Measurements from ENCODE around the gene ITCH. TPM values are rescaled to one million over a fixed set of nuclear protein-coding genes. Genes with fewer than 3 reads are reported as not detected.
"Not testable (repeated sequence)": the region's sequence is repeated elsewhere in the genome, so short reads cannot be mapped to it uniquely, and the experiment has no call there.

Gene ITCH
- total RNA-seq, 1 experiment from 2014 or later: 54.8 TPM

DNA sequence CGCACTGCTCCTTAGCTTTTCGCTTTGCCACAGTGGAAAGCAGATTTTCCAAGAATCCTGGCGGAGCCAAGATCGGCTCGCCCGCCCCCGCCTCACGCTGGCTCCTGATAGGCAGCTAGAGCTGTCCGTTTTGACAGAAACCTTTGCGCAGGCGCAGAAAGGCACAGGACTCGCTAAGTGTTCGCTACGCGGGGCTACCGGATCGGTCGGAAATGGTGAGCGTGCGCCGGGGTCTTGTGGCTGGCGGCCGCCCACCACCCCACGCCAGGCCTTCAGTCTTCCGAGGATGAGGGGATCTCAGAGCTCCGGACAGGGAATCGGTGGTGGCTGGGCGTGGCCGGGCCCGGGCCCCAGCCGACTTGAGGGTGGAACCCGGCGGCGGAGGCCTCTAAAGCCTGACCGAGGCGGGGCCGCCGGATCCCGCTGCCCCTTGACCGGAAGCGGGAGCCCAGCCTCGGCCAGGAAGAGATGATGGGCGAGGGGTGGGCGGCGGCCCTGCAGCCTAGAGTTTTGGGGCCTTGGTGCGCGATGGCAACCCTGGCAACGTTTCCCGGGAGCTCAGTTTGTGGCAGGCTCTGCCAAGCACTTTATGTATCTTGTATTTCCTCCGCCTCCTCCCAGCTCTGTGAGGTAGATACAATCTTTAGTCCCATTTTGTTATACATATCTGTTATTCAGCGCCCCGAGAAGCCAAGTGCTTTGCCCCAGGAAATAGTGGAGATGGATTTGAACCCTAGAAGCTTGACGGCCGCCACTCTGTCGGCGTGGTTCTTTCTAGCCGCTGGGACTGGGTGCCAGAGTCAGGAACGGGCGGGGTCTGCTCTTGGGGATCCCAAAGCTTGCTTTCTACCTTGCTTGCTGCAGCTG is 153.4 kb downstream of the ITCH start, which contains the start of gene DYNLRB1:
Gene DYNLRB1 (plus strand): TSS at position 176 of the 867 bp plus-strand sequence. CDS start 37 bp downstream, at position 213.
- DNase-seq: peak; percentile 98
- Histone ChIP-seq H3K4me3 (ENCODE audit: low read length) (peak within 1 kb of the TSS; percentile 88), H3K27me3 (ENCODE audit: low read length) (no peaks in the 10 kb centered on the region), H4K20me1 (ENCODE audit: insufficient read depth, low read depth, low read length) (no peaks in the 10 kb centered on the region), H3K4me1 (ENCODE audit: low read length) (peaks cover 35% of the 10 kb centered on the region), H3K9me2 (replicated peaks; ENCODE audit: insufficient read depth, low read length) (no peaks in the 10 kb centered on the region), H3K79me2 (ENCODE audit: low read length) (peaks cover 55% of the 10 kb centered on the region), H3K27ac (ENCODE audit: low read length) (peak within 1 kb of the TSS; percentile 66), H2AFZ (ENCODE audit: low read length) (peak within 1 kb of the TSS; percentile 91), H3K36me3 (ENCODE audit: insufficient read depth, low read length) (0 out of 2 replicates have a peak, but pooled peaks cover 3% of the 10 kb centered on the region), H3K9me3 (ENCODE audit: low read length) (no peaks in the 10 kb centered on the region), H3K4me2 (ENCODE audit: low read depth, low read length, poor library complexity, severe bottlenecking) (peak within 1 kb of the TSS; percentile 96), H3K9ac (ENCODE audit: low read length) (peak within 1 kb of the TSS; percentile 83)

DNA sequence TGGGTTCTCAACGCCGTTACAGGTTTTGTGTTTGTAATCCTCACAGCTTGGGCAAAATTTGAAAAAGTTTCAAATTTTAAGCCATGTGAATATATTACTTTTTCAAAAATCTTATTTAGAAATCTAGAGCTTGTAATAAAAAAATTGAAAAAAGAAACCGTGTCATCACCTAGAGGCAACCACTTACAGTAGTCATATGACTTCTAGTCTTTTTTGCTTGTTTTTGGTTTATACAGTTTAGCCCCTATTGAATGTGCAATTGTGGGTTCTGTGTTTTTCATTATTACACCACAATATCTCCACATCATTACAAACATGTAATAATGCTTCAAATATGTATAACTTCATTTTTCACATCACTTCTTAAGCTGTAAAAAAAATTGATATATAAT is 154.0 kb downstream of the ITCH start:
- Histone ChIP-seq H3K36me3 (ENCODE audit: insufficient read depth, low read length) (0 out of 2 replicates have a peak, but pooled peaks cover 3% of the 10 kb centered on the region), H3K9me2 (replicated peaks; ENCODE audit: insufficient read depth, low read length) (no peaks in the 10 kb centered on the region), H3K4me2 (ENCODE audit: low read depth, low read length, poor library complexity, severe bottlenecking) (peak overlapping the region; percentile 96), H3K4me1 (ENCODE audit: low read length) (peaks cover 35% of the 10 kb centered on the region), H3K9me3 (ENCODE audit: low read length) (no peaks in the 10 kb centered on the region), H3K27me3 (ENCODE audit: low read length) (no peaks in the 10 kb centered on the region), H3K4me3 (ENCODE audit: low read length) (peak overlapping the region; percentile 88), H2AFZ (ENCODE audit: low read length) (no peak overlapping the region), H4K20me1 (ENCODE audit: insufficient read depth, low read depth, low read length) (no peaks in the 10 kb centered on the region), H3K79me2 (ENCODE audit: low read length) (peaks cover 61% of the 10 kb centered on the region), H3K27ac (ENCODE audit: low read length) (peak overlapping the region; percentile 66), H3K9ac (ENCODE audit: low read length) (peak overlapping the region; percentile 83)
- no peak for DNase-seq

GRCh38 chr20:34518863-34519262 is 155.8 kb downstream of the ITCH start:
- H3K4me2 ChIP-seq (ENCODE audit: low read depth, low read length, poor library complexity, severe bottlenecking); H3K27ac ChIP-seq (ENCODE audit: low read length); H3K9me2 ChIP-seq (replicated peaks; ENCODE audit: insufficient read depth, low read length); H3K9me3 ChIP-seq (ENCODE audit: low read length); H4K20me1 ChIP-seq (ENCODE audit: insufficient read depth, low read depth, low read length); H3K9ac ChIP-seq (ENCODE audit: low read length); H3K36me3 ChIP-seq (ENCODE audit: insufficient read depth, low read length); H3K4me3 ChIP-seq (ENCODE audit: low read length); H3K27me3 ChIP-seq (ENCODE audit: low read length); H2AFZ ChIP-seq (ENCODE audit: low read length); DNase-seq: not testable (repeated sequence)
- Histone ChIP-seq H3K4me1 (ENCODE audit: low read length) (peaks cover 35% of the 10 kb centered on the region), H3K79me2 (ENCODE audit: low read length) (peaks cover 78% of the 10 kb centered on the region)

- not testable (repeated sequence) for H3K9me2 ChIP-seq (replicated peaks; ENCODE audit: insufficient read depth, low read length); H3K9ac ChIP-seq (ENCODE audit: low read length); H3K4me3 ChIP-seq (ENCODE audit: low read length); H4K20me1 ChIP-seq (ENCODE audit: insufficient read depth, low read depth, low read length); H3K27ac ChIP-seq (ENCODE audit: low read length); H3K9me3 ChIP-seq (ENCODE audit: low read length); H2AFZ ChIP-seq (ENCODE audit: low read length); H3K27me3 ChIP-seq (ENCODE audit: low read length); H3K4me2 ChIP-seq (ENCODE audit: low read depth, low read length, poor library complexity, severe bottlenecking); H3K36me3 ChIP-seq (ENCODE audit: insufficient read depth, low read length); DNase-seq
- Histone ChIP-seq H3K4me1 (ENCODE audit: low read length) (peaks cover 29% of the 10 kb centered on the region), H3K79me2 (ENCODE audit: low read length) (peaks cover 88% of the 10 kb centered on the region)
These were observed 156.8 kb downstream of the ITCH start for GRCh38 chr20:34519841-34520240.

GRCh38 chr20:34522969-34523871 is 160.1 kb downstream of the ITCH start:
- no peak overlapping the region for H3K4me2 ChIP-seq (ENCODE audit: low read depth, low read length, poor library complexity, severe bottlenecking)

GRCh38 chr20:34524426-34524825 is 161.4 kb downstream of the ITCH start:
- no peak overlapping the region for H3K4me3 ChIP-seq (ENCODE audit: low read length)
- peaks cover 24% of the 10 kb centered on the region; the same call in 1 of the 2 replicates for H3K36me3 ChIP-seq (ENCODE audit: insufficient read depth, low read length)
- H3K9me2 ChIP-seq (replicated peaks; ENCODE audit: insufficient read depth, low read length): no peaks in the 10 kb centered on the region
- H3K27me3 ChIP-seq (ENCODE audit: low read length): no peaks in the 10 kb centered on the region
- H3K9me3 ChIP-seq (ENCODE audit: low read length): no peaks in the 10 kb centered on the region
- H3K9ac ChIP-seq (ENCODE audit: low read length): no peak overlapping the region
- H3K4me2 ChIP-seq (ENCODE audit: low read depth, low read length, poor library complexity, severe bottlenecking): no peak overlapping the region
- H3K4me1 ChIP-seq (ENCODE audit: low read length): no peaks in the 10 kb centered on the region
- no peak overlapping the region for H2AFZ ChIP-seq (ENCODE audit: low read length)
- peaks cover 66% of the 10 kb centered on the region for H3K79me2 ChIP-seq (ENCODE audit: low read length)
- H4K20me1 ChIP-seq (ENCODE audit: insufficient read depth, low read depth, low read length): no peaks in the 10 kb centered on the region; the same call in 1 of the 2 replicates
- DNase-seq: no peak
- no peak overlapping the region for H3K27ac ChIP-seq (ENCODE audit: low read length)

More at GRCh38 chr20:34522969-34523871, 160.1 kb downstream of the ITCH start:
- no peak overlapping the region for H3K27ac ChIP-seq (ENCODE audit: low read length)
- H4K20me1 ChIP-seq (ENCODE audit: insufficient read depth, low read depth, low read length): no peaks in the 10 kb centered on the region; the same call in 1 of the 2 replicates
- peak; percentile 83 for DNase-seq
- H3K9me3 ChIP-seq (ENCODE audit: low read length): no peaks in the 10 kb centered on the region
- no peak overlapping the region for H2AFZ ChIP-seq (ENCODE audit: low read length)
- H3K27me3 ChIP-seq (ENCODE audit: low read length): no peaks in the 10 kb centered on the region
- H3K9ac ChIP-seq (ENCODE audit: low read length): no peak overlapping the region
- peaks cover 20% of the 10 kb centered on the region; the same call in 1 of the 2 replicates for H3K36me3 ChIP-seq (ENCODE audit: insufficient read depth, low read length)
- peaks cover 5% of the 10 kb centered on the region for H3K4me1 ChIP-seq (ENCODE audit: low read length)
- no peak overlapping the region for H3K4me3 ChIP-seq (ENCODE audit: low read length)
- no peaks in the 10 kb centered on the region for H3K9me2 ChIP-seq (replicated peaks; ENCODE audit: insufficient read depth, low read length)
- peaks cover 78% of the 10 kb centered on the region for H3K79me2 ChIP-seq (ENCODE audit: low read length)

GRCh38 chr20:34525342-34525708 is 162.3 kb downstream of the ITCH start:
- Histone ChIP-seq H3K27ac (ENCODE audit: low read length) (no peak overlapping the region), H3K36me3 (ENCODE audit: insufficient read depth, low read length) (peaks cover 21% of the 10 kb centered on the region; the same call in 1 of the 2 replicates), H3K4me2 (ENCODE audit: low read depth, low read length, poor library complexity, severe bottlenecking) (no peak overlapping the region), H3K9me2 (replicated peaks; ENCODE audit: insufficient read depth, low read length) (no peaks in the 10 kb centered on the region), H3K4me3 (ENCODE audit: low read length) (no peak overlapping the region), H3K9ac (ENCODE audit: low read length) (no peak overlapping the region), H3K27me3 (ENCODE audit: low read length) (no peaks in the 10 kb centered on the region), H3K4me1 (ENCODE audit: low read length) (no peaks in the 10 kb centered on the region), H2AFZ (ENCODE audit: low read length) (no peak overlapping the region), H3K79me2 (ENCODE audit: low read length) (peaks cover 57% of the 10 kb centered on the region), H4K20me1 (ENCODE audit: insufficient read depth, low read depth, low read length) (no peaks in the 10 kb centered on the region; the same call in 1 of the 2 replicates), H3K9me3 (ENCODE audit: low read length) (no peaks in the 10 kb centered on the region)
- no peak for DNase-seq

Measured in Karpas-422 (cell line).